Stimulated activated CD4-positive, alpha-beta T cell treated with anti-CD3 and anti-CD28 coated beads, Interleukin-2, amount 100 ng/mL, for 48 hours (primary cell): Measurements from ENCODE around the gene MICAL3.
"Not testable (repeated sequence)": the region's sequence is repeated elsewhere in the genome, so short reads cannot be mapped to it uniquely, and the experiment has no call there.

Experiments
- DNase-seq, 2 donors: peaks; one replicate each; pipeline ENCODE4 v3.0.0-alpha.2; 2020

MICAL3 gene

DNA sequence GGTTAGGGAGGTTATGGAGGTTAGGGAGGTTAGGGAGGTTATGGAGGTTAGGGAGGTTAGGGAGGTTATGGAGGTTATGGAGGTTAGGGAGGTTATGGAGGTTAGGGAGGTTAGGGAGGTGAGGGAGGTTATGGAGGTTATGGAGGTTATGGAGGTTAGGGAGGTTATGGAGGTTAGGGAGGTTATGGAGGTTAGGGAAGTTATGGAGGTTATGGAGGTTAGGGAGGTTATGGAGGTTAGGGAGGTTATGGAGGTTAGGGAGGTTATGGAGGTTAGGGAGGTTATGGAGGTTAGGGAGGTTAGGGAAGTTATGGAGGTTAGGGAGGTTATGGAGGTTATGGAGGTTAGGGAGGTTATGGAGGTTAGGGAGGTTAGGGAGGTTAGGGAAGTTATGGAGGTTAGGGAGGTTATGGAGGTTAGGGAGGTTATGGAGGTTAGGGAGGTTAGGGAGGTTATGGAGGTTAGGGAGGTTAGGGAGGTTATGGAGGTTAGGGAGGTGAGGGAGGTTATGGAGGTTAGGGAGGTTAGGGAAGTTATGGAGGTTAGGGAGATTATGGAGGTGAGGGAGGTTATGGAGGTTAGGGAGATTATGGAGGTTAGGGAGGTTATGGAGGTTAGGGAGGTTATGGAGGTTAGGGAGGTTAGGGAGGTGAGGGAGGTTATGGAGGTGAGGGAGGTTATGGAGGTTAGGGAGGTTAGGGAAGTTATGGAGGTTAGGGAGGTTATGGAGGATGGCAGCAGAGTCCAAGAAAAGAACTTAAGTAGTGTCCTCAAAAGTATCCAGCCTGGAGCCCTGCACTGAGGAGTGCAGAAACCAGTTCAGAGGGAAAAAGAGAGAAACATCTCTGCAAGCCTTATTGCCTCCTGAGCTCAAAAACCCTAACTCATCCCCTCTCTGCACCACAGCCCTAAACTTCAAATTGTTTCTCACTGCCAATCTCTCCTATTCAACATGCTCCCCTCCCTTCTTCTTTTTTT lies 147.2 kb downstream of the MICAL3 start:
- not testable (repeated sequence) for DNase-seq

DNA sequence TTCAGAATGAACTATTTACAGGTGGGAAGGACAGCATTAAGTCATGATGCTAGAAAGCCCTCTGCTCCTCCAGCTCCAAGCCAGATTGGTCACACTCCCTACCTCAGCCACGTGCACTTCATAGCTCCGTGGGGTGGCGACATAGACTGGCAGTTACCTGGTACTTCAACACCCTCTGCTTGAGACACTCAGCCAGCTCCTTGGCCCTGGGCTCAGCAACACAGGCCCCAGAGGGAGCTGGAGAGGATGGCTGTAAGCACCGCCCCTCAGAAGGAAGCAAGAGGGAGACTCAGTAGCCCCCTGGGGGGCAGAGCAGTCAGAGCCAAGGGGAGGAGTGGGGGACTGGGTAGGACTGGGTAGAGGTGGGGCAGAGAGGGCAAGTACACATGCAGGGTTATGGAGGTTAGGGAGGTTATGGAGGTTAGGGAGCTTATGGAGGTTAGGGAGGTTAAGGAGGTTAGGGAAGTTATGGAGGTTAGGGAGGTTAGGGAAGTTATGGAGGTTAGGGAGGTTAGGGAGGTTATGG lies 148.0 kb downstream of the MICAL3 start:
- DNase-seq = no peak

DNA sequence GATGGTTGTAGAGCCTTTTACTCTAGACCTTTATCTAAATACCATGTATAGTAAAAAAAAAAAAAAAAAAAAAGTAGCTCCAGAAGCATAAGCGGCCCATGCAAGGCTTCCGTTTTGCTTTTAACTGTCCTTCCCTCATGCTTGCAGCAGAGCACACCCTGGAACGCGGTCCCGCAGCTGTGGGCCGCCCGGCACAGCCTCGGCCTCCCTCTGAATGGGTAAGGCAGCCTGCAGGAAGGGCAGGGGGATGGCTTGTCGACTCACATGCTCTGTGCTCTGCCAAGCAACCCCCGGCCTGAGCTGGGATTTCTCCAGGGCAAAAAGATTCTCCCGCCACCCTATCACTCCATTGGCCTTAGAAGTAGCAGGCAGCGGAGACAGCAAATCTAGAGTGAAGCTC lies 148.7 kb downstream of the MICAL3 start:
- no peak for DNase-seq

DNA sequence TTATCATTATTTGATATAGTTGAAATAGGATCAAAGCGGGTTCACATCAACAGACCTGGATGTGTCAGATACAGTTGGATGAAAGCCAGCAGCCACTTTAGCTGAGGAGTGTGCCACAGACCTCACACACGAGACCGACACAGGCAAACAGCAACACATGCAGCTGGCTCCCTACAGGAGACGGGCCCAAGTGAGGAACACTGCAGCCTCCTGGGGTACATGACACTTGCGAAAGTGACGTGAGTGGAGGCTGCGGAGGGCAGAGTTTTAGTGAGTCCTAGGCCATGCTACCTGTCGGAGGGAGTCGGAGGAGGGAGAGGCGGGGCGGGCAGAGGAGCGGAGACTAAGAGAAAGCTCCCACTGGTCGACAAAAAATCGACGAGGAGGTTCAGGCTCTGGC lies 149.2 kb downstream of the MICAL3 start:
- DNase-seq = no peak

DNA sequence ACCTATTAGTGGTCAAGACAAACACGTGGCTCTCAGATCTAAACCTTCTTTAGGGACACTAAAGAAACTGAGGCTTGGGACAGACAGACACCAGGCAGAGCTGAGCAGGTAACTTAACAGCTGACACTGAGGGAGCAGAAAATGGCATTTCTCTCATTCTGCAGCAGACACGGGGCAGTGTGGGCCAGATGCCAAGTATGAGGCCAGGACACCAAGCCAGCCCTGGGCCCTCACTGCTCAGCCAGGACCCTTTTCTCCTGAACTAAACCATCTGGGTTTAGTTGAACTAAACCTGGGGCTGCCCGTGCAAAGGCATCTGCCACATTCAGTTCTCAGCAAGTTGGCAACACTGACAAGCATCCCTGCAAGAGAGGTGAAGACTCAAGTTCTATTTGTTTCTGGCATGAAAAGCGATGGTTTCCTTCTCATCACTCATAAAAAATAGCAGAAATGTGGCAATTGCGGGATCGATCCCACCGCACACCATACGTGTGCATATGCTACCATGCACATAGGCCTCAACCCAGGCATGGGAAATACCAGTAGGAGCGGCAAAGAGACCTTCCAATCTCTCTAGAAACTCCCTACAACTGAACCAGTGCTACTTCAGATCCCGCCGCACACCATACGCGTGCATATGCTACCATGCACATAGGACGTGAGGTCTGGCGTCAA lies 150.0 kb downstream of the MICAL3 start:
- no peak for DNase-seq

DNA sequence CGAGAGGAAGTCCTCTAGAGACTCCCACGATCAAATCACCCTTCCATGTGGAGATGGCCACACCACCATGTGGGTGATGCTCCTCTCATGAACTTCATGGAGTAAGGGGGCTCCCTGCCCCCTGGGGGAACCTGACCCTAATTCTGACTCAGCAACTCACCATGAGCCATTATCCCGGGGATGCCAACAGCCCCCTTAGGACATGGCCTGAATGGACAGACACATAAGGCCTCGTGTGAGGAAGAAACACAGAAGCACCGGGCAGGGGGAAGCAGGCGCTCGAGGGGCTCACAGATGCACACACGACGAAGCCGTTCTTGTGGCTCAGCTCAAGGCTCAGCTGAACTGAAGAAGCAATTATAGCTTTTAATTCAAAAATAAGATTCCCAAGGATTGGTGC lies 150.6 kb downstream of the MICAL3 start:
- no peak for DNase-seq

DNA sequence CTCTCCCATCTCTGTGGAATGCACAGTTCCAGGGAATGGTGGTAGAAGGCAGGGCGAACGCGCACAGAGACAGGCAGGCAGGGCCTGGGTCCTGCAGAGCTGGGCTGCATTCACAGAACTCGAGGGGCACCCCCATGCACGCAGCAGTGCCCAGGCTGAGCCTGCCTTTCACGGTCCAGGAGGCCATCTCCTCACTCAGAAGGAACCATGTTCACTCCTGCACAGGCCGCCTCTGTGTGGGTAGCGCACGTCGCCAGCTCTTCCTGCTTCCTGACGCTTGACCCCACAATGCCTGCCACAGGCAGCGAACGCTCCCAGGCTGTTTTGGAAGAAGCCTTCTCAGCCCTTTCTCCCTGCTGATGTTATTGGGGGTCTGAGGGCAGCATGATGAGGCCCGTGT lies 151.2 kb downstream of the MICAL3 start:
- no peak for DNase-seq

DNA sequence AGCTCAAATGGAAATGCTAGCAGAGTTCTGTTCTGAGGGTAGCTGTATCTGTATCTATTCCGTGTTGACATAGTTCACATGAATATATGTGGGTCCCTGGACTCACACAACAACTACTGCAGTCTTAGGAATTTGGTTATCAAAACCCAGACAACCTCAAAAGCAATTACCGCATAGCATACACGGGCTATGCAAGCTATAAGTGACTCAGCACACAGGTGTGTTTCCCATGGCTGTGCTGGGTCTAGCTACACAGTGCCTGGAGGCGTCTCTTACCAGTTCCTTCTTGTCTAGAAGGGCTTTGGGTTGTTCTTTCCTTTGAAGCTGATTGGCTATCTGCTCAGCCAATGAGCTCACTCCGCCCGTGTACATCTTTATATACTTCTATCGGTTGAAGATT lies 151.9 kb downstream of the MICAL3 start:
- no peak for DNase-seq

DNA sequence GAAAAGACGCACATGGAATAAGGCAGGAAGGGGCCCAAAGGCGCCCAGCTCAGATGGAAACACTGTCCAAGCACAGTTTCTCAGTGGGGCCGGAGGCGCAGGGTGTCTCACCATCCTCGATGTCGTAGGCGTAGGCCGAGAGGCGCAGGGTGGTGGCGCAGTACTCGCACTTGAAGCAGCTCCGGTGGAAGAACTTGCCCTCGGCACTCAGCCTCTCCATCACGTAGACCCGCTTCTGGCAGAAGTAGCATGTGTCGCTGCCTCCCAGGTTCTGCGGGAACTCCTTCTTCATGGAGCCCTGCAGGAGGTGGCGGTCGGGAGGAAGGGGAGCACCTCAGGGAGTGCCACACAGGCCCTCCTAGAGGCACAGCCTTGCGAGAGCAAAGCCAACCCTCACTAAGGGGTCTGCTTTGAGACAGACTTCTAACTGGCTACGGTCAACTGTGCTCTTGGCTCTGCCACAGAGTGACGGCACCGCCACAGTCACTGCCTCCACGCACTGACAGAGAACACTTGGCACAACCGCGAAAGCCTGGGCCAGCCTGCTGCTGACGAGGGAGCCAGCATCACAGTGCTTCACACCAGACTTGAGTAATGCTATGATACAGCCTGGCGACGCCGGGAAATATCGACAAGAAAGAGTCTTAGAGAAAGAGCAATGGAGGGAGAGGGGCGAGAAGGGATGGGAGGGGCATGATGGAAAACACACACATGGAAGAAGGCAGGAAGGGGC lies 152.5 kb downstream of the MICAL3 start:
- no peak for DNase-seq

DNA sequence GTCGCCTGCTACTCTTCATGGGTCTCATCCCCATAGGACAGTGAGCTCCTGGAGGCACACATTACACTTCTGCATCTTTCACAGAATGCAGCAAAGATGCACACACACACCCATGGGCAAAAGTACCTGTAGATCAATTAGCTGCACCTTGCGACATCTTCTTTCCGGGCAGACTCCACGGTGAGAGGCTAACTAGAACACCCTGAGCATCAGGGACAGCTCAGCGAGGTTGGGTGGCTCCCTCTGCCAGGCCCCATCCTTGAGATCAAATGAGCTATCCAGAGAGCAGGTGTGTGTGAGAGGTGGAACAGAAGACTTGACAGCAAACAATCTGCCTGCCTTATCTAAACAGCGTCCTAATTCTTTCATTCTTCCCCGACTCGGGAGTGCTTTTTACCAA lies 154.0 kb downstream of the MICAL3 start:
- no peak for DNase-seq

DNA sequence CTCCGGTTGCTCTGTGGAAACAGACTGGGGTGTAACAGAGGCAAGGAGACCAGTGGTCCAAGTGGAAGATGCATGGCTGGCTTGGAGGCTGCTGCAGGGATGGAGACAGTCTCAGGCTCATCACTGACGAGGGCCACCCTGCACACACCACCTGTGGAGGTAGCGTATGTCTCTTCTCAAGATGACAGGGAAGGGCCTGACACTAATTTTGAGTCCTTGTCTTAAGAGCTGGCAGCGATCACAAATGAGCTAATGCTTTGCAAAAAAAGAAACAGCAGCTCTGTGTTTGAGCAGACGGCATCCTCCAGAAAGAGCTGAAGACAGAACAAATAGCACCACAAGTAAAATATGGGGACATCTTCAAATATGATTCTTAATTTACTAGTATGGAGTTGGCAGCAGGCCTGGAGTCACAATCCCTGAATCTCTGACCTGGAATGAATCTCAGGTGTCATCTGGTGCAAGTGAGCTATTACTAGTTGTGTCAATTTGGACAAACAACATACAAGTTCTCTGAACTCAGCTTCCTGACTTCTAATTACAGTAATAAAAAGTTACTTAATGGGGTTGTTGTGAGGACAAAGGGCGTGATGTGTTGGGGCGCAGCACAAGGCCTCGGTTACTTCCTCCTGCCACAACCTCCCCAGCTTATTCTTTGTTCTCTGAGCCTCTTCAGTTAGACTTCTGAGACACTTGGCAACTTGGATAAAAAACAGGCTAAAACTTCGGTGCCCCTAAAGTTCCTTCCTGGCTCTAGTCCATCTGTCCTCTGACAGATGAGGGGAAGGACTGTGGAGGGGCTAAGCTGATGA lies 154.9 kb downstream of the MICAL3 start:
- no peak for DNase-seq

DNA sequence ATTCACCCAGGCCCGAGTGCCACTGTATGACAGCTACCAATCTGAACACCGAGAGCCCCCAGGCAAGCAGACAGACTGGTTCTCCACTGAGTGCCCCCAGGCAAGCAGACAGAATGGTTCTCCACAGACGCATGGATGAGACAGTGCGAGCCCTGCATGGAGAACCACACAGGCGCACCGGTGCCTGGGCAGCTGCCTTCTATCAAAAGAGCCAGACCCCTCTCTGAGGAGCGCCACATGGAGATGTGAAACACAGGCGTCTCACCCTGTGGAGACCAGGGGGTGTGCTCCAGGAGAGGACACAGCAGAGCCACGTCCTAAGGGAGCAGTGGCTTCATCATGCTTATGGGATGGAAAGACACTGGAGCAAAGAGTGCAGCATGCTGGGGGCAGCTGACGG lies 155.6 kb downstream of the MICAL3 start:
- no peak for DNase-seq

DNA sequence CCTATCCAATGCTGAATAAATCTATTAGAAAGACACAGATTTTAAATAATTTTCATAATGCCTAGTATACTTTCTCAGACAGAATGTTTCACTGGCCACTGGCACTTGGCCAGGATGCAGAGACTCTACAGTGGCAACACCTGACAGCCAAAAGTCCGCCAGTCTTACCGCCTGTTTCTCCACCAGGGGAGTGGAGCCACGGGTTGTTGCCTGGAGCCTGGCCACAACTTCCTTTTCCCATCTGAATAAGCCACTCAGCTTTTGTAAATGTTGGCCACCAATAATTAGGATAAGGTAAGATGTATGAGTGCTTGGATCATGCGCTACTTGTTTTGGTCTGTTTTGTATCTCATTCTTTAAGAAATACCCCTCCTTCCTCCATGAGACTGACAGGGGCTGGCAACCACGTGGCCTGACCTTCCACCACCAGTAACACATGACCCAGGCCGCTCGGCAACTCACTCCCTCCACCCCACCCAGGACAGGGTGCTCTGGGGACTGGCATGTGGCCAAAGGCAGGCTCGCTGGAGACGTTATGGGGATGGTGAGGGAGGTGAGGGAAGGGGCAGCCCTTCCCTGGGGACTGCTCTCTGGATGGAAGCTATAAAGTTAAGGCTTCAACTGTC lies 157.1 kb downstream of the MICAL3 start:
- no peak for DNase-seq

DNA sequence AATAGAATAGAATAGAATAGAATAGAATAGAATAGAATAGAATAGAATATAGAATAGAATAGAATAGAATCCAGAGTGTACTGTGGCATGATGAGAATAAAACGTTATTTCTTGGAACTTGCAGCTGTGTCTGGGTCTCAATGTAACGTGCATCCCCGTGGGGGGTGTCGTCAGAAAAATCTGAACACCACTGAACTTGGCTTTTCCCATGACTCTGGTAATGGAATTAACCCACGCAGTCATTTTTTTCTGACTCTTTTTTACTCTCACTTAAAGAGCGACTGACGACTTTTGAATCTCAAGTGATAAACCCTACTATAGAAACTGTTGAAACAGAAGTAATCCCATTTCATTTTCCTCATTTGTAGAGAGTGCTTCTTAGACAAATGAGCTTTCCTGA lies 157.7 kb downstream of the MICAL3 start:
- no peak for DNase-seq

DNA sequence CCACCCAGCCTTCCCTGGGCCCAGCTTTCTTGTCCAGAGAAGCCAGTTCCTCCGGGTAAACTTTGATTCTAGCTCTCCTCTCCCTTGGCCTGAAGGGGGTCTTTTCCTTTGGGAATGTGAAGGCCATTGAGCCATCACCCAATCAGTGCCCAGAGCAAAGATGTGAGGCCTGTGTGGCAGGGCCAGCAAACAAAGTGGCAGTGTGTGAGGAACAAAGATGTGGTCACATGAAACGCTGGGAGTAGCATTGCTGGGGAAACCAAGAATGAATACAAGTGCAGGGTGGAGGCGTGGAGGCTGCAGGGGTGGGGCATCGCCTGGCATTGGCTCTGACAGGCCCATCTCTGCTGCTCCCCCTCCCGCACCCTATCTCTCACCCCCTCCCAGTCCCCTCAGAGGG lies 158.2 kb downstream of the MICAL3 start:
- no peak for DNase-seq

DNA sequence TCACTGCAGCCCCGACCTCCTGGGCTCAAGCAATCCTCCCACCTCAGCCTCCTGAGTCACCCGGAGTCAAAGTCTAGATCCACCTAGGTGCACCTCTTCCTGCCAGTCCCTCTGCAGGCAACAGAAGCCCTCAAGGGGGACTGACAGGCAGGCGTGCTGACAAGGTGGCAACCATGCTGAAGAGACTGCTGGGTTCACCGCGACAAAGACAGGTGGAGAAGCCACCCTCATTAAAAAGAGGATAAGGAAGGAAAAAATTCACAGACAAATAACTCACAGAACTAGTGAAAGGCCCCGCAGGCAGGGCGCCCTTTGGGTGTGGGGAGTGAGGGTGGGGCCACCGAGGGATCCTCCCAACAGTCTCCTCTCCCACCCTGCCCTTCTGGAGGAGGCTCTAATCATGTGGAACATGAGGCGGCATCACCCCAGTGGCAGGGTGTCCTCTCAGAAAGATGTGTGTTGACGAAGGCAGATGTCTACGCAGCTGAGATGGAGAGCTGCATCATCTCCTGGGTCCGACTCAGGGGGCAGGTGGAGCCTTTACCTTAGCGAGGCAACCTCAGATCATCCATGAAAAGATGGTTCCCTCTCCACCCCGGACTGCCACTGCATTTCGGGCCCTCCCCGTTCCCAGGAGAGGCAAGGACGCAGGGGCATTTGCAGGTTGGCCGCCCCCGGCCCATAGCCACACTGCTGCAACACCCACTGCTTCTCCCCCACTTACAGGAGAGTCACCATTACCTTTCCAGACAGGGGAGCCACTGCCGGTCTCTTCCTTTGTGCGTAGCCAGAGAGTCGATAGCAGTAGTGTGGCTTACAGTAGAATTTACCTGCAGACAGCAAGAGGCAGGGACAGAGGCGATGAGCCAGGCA lies 158.9 kb downstream of the MICAL3 start:
- no peak for DNase-seq

DNA sequence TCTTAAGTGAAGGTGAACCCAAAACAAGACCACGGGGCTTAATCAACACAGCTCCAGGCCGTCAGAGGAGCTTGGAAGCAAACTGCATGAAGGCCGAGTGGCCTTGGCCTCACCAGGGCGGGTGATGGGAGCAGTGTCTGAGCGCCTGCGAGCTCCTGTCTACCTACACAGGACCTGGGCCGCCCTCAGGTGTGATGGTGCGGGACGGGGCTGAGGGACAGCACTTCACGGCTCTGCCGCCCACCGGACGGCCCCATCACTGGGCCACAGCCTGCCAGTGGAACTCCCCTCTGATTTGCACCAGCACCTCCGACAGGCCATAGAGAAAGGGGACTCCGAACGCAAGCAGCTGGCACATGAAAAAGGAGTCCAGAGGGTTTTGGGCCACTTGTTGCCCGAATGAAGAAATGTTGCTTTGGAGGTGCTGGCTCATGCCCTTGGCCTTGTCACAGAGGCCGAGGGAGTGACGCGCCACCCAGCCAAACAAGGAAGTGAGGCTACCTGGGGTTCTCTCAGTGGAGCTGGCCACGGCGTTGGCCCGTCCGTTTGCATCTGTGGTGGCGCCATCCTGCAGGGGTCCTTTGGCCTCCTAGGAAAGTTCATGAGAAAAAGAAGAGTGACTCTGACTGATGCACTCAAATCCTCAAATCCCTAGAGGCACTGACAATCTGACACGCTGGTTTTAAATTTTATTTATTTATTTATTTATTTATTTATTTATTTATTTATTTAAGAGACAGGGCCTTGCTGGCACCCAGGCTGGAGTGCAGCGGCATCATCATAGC lies 159.8 kb downstream of the MICAL3 start:
- DNase-seq = no peak

DNA sequence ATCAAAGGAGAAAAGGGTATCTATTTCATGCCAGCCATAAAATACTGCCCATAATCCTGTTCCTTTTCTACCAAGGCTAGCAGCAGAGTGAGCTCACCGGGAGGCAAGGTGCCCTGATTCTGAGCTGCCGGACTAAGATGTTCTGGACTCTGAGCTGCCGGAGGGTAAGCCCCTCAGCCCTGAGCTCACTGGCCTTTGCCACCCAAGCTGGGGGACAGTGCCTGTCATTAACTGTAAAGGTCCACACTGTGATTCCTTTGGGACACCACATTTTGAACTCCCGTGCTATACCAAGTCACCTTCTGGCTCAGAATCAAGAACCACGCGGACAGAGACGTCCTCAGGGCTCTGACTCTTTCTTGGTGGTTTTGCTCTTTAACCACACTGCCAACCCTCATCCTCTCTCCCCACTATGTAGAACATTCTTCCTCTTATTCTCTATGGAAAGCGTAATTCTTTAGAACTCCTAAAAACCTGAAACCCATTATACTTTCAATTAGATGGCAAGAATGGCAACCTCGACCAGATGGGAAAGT lies 161.6 kb downstream of the MICAL3 start:
- DNase-seq = no peak

DNA sequence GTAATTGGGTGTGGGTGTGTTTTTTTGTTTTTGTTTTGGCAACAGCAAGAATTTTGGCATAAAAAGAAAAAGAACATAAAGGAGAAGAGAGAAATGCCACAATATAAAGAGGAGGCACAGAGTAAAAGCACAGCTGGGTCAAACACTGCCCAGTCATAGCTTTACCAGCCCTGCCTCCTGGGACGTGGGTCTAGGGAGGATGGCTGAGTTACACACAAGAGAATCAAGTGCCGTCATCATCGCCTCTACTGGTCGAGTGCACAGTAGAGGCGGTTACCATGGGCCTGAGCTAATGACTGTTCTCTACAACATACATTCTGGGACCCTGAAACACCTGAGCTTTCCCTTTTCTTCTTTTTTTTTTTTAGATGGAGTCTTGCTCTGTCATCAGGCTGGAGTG lies 162.5 kb downstream of the MICAL3 start:
- no peak for DNase-seq
